GM21360 (cell line): ENCODE measurements around the gene LAMA1.
"Not testable (repeated sequence)": the region's sequence is repeated elsewhere in the genome, so short reads cannot be mapped to it uniquely, and the experiment has no call there.

ENCODE experiments used
- ATAC-seq: cut with Tn5 transposase; IDR thresholded peaks from one replicate; pipeline ENCODE4 v1.9.1; 2021; ENCODE audit warnings: mild to moderate bottlenecking, moderate library complexity; ENCODE audit not compliant: unreplicated experiment

Gene LAMA1

DNA sequence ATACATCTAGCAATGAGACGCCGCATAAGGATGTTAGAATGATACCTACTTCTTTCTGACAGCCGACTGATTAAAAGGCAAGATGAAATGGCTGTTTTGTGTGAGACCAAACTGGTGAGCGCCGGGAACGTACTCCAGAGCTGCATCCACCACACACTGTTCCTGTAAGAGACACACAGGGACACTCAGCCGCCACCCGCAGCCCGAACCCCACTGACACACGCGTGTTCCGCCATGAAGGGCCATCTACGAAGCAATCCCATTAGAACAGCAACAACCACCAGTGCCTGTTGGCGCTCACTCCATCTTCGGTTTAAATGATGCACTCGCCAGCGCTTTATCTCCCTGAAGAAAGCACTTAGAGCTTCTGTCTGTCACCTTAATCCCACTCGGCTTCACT, 162.3 kb downstream of the LAMA1 start:
- ATAC-seq: no peak

DNA sequence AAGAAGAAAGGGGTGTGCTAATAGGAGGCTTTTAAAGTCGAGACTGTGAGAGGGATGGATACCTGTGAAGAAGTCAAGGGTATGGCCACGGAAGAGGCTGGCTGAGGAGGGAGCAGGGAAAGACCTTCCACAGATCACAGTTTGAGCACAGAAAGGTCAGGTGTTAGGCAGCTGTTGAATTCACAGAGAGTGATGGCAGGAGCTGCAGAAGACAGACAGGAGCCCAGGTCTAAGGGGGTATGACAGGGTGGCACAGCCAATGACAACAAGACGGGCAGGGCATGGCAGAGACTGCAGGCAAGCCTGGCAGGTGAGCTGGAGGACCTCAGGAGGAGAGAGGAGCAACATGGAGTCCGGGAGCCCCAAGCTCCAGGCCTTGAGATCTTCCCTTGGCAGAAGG, 163.1 kb downstream of the LAMA1 start:
- ATAC-seq: no peak

DNA sequence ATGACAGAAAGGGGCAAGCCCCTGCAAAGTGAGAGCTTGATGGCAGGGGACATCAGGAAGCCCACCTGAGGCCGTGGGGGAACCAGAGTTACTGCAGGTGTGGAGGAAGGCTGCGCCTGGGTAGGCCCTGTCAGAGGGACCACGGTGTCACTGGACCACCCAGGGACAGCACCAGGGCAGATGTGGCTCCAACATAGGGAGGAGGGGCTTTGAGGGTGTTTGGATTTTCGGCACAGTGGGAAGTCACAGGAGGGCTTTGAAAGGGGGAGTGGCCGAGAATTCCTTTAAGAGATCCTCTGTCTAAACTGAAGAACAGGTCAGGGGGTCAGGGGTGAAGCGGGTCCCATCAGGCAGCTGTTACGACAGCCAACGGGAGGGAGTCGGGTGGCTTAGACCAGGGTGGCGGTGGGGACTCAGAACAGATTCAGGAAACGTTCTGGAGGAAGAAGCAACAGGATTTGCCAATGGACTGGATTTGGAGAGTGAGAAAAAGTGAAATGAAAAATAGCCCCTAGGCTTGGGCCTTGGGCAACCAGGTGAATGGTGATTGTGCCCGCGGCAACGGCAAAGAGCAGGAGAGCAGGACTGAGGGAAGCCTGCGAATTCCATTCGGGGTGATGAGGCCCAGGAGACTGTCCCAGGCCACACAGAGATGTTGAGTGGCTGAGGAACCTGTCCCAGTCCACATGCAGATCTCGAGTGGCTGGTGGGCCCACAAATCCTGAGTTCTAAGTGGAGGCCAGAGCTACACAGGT, 166.1 kb downstream of the LAMA1 start:
- no peak for ATAC-seq

DNA sequence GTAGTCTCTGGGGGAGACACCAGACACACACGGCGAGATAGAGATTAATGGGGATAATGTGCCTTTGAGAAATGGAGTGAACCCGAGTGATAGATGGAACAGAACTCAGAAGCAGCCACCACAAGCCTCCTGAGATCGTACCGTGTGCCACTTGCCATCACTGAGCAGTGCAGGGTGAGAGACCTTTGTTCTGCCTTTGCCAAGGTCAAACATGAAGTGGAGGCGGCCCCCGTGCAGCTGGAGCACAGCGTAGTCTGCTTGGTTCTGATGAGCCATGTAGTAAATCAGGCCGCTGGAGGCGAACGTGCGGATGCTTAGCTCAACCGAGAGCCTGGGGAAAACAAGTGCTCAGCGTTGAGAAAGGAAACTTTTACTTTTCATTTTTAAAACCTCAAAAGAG, 167.0 kb downstream of the LAMA1 start:
- ATAC-seq: no peak

DNA sequence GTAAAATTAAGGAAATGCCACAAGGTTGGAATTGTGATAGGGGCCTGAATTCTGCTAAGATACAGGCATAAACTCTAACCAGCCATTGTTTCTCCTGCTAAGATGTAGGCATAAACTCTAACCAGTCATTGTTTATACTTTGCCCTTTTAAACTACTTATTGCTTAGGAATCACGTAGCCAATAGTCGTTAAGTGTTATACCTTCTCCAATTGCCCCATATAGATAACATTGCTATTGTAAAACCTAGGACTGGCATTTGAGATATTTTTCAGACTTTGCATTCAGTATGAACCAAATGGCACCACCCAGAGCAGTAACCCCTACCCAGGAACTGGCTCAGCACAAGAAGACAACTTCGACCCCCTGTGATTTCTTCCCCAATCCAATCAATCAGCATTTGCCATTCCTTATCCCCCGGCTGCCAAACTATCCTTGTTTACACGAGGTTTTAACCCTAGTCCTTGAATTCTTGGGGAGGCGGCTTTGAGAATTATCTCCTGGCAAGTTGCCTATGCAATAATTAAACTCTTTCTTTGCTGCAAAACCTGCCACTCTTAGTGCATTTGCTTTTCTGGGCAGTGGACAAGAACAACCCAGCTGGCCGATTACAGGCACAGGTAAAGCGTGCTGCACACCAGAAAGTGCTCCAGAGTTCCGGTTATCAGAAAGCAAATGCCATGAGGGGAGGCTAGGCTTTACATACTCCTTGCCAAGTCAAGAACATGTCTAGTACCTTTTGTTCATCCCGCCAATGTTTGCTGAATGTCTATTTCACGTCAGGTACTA, 167.6 kb downstream of the LAMA1 start:
- no peak for ATAC-seq

DNA sequence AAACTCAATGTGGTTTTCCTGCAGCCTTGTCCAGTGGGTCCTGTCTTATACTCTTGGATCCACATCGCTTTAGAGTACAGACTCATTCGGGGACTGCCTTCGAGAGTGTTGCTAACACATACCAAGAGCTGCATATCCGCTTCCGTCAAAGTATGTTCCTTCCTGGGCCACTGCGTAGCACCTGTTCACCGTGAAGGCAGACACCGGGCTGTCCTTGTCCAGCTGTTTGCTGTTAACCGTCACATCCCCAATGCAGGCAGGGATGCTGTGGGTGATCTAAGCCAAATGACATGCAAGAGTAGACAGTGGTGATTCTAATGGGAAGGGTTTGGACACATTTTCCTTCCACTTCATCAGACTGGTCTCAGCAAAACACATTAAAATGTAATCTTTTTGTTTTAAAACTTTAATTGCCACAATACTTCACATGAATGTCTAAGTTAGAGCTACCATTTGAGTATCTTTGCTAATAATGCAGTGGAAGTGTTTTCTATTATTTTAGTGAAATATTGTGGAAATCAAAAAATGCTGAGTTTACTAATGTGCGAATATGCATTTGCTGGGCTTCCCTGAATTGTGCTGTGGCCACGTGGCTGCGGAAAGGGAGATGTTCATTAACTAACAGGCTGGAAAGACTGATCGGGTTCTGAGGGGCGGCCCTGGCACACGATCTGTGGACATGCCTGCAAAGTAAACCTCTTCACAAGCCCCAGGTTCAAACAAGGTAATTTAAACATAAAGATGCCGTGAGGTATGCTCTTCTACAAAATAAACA, 169.1 kb downstream of the LAMA1 start:
- ATAC-seq: no peak

DNA sequence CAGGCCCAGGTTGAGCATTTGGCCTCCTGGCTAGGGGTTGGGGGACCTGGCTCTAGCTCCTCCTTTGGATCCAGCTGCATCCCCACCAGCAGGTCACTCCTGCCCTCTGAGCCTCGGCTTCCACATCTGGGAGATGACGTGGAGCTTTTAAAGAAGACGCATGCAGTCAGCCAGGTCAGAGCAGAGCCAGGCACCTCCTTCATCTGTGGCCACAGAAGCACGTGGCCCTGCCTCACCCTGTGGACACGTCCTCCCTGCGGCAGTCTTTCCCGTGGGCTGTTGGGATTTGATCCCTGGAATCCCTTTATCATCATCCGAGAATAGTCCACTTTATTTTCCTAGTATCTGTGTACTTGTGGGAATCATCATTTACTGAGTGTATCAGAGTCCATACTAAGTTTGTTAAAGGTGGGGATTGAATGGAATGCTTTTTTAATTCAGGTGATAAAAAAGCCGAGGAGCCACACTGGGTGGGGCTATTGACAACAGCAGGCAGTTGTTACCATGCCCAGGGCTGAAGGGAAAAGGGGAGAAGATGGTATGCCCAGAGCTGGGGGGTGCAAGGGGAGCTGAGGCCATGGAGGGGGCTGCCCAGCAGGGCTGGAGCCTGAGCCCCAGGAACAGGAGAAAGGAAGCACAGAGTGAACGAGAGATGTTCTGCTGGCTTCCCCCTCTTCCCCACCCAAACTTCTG, 170.1 kb downstream of the LAMA1 start:
- no peak for ATAC-seq

DNA sequence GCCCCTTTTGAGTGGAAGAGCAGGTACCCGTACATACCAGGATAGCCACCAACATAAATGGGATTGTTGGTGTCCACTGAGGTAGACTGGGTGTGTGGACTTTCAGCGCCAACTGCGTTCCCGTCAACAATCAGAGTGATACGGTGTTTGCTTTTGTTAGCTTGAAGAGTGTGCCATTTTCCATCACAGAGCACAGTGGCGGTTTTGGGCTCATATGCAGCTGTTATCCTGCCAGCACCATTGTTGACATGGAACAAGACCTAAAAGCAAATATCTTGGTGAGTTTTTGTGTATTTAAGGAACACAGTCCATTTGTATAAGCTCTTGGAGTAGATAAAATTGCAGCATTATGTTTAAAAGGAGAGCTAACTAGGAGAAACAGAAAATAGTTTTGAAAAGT, 174.5 kb downstream of the LAMA1 start:
- no peak for ATAC-seq

DNA sequence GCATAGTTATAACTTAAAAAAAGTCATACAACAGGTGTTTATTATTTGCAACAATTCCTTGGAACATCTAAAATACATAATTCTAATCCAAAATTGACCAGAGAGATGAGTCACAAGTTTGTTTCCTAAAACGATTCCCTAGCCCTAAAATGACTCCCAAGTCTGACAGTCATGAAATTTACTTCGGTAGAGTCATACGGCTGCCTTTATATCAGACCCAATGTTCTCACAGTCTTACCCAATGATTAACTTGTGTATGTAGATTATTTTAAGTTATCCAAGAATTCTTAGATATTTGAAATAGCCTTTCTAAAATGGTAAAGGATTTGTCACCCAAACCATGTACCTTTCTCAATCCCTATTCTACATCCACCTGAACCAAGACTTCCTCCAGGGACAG, 174.9 kb downstream of the LAMA1 start:
- ATAC-seq: no peak

DNA sequence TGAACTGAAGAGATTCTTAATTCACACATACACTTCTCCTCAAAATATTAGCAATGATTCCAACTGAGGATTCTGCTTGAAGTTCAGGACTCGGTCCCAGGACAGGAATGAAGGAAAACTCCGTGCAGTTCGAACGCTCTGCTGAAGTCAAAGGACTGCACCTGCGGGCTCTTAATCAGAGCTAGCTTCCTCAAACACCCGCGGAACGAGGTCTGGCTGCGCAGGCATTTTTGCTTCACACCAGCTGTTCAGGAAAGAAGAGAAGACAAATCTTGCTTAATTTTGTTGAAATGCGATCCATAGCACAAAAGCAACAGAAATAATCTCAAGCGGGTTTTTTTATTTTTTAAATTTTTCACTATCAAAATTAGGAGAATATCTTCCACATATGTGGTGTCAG, 175.6 kb downstream of the LAMA1 start:
- ATAC-seq: no peak

DNA sequence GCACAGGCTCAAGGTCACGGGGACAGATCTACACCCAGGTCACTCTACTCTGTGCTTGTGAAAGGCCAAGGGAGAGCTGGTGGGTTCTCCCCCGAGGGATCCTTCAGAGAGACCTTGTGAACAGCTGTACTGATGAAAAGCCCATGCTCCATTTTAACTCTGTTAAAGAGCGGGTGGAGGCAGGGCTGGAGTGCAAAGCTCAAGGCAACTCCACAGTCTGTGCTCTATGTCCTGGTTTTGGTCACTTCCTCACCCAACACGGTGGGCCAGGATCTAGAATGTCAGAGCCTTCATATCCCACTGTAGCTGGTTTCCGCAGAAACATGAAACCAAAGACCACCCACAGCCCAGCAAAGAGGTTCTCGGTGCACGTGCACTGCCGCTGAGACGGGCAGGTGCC, 177.1 kb downstream of the LAMA1 start:
- no peak for ATAC-seq

DNA sequence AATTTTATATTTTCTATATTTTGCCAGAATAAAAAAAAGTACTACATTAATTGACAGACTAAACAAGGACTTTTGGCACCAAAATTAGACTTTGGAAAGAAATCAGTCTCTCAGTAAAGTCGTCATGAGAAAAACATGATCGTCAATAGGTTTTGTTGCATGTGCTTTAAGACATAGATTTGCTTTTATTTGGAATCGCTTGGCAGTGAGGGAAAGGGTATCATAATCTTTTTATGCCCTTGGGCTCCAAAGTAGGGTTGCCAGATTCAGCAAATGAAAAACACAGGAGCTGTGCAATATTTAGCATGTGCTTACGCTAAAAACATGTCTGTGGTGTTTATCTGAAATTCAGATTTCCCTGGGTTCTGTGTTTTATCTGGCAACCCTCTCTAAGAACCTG, 177.6 kb downstream of the LAMA1 start:
- ATAC-seq: no peak

DNA sequence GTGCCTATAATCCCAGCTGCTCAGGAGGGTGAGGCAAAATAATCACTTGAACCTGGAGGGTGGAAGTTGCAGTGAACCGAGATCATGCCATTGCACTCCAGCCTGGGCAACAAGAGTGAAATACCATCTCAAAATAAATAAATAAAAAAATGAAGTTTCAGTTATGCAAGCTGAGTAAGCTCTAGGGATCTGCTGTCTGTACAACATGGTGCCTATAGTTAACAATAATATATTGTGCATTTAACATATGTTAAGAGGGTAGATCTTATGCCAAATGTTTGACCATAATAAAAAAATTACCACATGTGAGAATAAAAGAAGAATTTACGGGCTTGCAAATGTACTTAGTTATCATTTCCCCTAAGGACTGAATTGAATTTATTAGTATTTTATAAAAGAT, 179.2 kb downstream of the LAMA1 start:
- ATAC-seq: not testable (repeated sequence)

DNA sequence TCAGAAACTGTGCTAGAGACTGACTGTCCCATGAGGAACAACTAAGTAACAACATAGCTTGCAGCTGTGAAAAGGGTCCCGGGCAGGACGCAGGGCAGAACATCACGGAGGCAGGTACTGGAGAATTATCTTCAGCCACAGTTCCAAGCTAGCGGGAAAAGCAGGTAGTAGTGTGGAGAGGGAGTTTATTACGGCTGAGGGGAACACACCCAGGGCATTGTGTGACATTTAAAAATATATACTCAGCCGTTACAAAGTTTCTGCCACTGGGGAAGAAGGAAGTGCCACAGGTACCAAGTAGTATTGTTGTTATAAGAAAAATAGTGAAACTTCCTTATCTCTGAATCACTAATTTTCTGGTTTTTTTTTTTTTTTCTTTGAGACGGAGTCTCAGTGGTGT, 179.6 kb downstream of the LAMA1 start:
- no peak for ATAC-seq

DNA sequence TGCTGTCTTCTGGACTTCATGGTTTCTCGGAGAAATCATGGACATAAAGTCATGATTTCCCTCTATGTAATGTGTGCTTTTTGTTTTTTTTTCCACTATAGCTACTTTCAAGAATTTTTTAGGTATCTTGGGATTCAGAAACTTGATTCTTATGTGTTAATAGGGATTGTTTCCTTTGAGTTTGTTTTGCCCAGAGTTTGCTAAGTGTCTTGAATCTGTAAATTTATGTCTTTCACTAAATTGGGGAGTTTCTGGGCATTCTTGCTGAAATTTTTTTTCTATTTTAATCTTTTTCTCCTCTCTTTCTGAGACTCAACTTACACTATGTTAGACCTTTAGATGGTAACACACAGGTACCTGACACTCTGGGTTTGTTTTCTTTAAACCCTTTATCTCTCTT, 182.7 kb downstream of the LAMA1 start:
- no peak for ATAC-seq

DNA sequence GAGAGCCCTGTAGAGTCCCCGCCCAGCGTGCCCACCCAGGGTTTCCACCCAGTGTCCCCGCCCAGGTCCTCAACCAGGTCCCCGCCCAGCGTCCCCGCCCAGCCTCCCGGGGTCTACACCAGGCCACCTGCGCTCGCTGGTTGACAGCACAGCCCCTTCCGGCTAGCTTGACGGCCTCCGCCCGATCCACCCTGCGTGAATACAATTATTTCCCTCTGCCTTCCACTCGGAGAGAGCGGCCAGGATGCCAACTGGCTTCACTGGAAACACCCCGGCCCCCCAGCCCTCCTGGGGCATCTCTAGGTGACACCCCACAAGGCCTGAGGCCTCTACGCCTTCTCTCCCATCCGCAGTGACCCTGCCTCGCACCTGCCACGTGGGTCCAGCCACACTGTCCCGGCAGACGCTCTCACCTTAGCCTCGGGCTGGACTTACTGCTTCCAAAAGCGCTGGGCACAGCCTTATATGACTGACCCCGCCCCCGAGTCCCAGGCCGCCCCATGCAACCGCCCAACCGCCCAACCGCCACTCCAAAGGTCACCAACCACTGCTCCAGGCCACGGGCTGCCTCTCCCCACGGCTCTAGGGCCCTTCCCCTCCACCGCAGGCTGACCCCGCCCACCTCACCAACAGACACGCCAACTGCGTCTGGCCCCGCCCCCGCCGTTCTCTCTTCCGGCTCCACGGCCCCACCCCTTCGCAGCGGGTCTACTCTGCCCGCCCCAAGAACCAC, 188.1 kb downstream of the LAMA1 start:
- ATAC-seq: no peak

DNA sequence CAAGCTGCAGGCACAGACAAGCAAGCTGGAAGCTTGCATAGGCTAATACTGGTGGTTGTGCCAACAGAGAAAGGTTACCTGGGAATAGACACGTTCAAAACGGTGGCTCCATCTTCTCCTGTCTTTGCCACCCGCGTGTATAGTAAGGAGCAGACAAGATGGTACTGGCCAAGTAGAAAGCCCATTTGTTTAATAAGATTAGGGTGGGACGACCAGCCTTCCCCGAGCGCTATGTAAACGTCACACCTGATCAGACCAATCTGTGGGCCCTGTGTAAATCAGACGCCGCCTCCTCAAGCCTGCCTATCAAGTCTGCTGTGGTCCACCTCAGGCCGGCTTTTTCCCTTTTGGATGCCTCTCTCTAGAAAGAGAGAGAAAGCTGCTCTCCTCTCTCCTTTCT, 189.2 kb downstream of the LAMA1 start:
- no peak for ATAC-seq

DNA sequence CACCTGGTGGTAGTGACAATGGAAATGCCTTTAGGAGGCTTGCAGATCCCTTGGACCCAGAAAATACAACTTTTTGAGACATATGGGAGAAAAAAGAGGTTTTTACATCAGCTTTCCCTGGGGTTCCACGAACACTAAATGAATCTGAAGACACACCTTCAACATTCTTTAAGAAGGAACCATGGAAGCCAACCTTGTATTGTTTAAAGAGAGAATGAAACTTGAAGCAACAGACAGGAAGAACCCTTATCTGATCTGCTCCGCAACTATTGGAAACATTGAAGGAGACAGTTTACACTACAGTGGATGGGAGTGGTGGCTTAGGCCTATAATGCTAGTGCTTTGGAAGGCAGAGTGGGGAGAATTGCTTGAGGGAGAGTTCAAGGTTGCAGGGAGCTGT, 190.4 kb downstream of the LAMA1 start:
- no peak for ATAC-seq

DNA sequence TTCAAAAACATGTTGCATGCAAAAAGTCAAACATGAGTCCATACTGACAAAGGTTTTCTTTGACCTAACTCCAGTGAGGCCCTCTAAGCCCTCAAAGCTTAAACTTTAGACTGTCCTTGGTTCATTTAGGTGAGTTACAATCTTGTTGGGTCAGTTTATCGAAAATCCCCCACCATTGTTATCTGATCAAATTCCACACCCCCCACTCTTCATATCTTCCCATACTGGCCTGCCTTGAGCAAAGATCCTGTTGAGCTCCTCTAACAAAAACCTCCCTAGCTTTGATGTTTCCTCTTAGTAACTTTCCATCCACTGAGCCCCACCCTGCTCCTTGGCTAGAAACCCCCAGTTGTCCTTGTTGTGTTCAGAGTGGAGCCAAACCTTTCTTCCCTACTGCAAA, 194.4 kb downstream of the LAMA1 start:
- ATAC-seq: no peak

DNA sequence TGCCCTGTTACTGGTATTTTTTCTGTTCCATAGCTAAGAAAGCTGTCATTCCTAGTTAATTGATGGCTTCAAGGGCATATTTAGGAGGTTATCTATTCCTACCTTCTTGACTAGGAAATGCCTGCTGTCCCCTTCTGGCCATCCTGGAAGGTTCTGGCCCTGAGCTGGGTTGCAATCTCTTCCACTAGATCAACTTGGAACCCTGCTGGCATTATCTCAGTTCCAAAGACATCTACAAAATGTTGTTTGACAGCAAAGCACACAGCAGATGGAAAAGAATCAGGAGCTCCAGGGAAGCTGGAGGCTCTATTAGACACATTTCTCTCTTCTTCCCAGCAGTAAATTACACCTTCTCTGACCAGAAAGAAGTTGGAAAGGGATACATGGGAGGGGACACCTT, 196.0 kb downstream of the LAMA1 start:
- ATAC-seq: no peak
